BLaER1 (cell line): ENCODE results near the gene ABCC10.
"Not testable (repeated sequence)": the region's sequence is repeated elsewhere in the genome, so short reads cannot be mapped to it uniquely, and the experiment has no call there.

Experiments
- H3K27ac ChIP-seq: shearing (Covaris generic); formaldehyde crosslinking; 2 replicates; pipeline ENCODE4 v1.8.1; 2022
- H3K27me3 ChIP-seq: shearing (Covaris generic); formaldehyde crosslinking; 2 replicates; pipeline ENCODE4 v1.8.1; 2022
- H3K36me3 ChIP-seq: shearing (Covaris generic); formaldehyde crosslinking; 2 replicates; pipeline ENCODE4 v1.8.1; 2022
- H3K4me1 ChIP-seq: shearing (Covaris generic); formaldehyde crosslinking; 2 replicates; pipeline ENCODE4 v1.8.1; 2022
- H3K4me2 ChIP-seq: shearing (Covaris generic); formaldehyde crosslinking; 2 replicates; pipeline ENCODE4 v1.8.1; 2022
- H3K4me3 ChIP-seq: shearing (Covaris generic); formaldehyde crosslinking; 2 replicates; pipeline ENCODE4 v1.8.1; 2022
- H3K9ac ChIP-seq: shearing (Covaris generic); formaldehyde crosslinking; 2 replicates; pipeline ENCODE4 v1.8.1; 2022
- H3K9me3 ChIP-seq: shearing (Covaris generic); formaldehyde crosslinking; 2 replicates; pipeline ENCODE4 v1.8.1; 2022
- H4K20me1 ChIP-seq: shearing (Covaris generic); formaldehyde crosslinking; 2 replicates; pipeline ENCODE4 v1.8.1; 2022
- Cebpa-rat ChIP-seq: shearing (Covaris generic); IDR thresholded peaks from 2 replicates; pipeline ENCODE4 v1.8.1; 2022

ABCC10 gene

GRCh38 chr6:43427406-43428111, at the start of gene ABCC10:
Gene ABCC10 (plus strand): TSS chr6:43427541. CDS start chr6:43427979, 438 bp downstream.
- H3K4me2 ChIP-seq: peak within 1 kb of the TSS; percentile 86
- H3K4me1 ChIP-seq: peaks cover 26% of the 10 kb centered on the region
- peaks cover 8% of the 10 kb centered on the region for H3K36me3 ChIP-seq
- H3K27me3 ChIP-seq: no peaks in the 10 kb centered on the region
- H3K4me3 ChIP-seq: peak within 1 kb of the TSS; percentile 75
- H3K9me3 ChIP-seq: peaks cover 9% of the 10 kb centered on the region; the same call in 1 of the 2 replicates
- peak within 1 kb of the TSS; percentile 71 for H3K27ac ChIP-seq
- H3K9ac ChIP-seq: peak within 1 kb of the TSS; percentile 83
- peaks cover 7% of the 10 kb centered on the region for H4K20me1 ChIP-seq
- no peak for TF ChIP-seq Cebpa-rat

DNA sequence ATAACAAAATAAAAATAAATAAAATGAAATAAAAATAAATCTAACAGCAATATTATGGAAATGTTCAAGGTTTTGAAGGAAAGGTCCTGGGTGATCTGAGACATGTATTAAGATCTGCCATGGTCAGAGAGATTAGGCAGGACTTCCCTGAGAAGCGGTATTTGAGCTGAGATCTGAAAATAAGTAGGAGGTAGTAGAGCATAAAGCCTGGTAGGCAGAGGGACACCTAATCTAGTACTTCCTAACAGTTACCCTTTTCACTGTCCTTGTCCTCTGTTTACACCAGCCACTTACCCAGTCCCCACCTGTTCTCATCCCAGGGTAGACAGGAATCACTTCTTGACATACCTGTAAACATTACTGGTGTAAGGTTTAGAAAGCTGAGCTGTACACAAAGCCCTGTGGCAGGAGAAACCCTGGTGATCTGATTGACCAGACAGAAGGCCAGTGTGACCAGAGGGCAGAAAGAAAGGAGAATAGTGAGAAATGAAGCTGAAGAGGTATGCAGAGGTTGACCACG, 49.6 kb upstream of the ABCC10 start:
- H3K9ac ChIP-seq: no peak overlapping the region
- H3K4me2 ChIP-seq: peak overlapping the region; percentile 6; the same call in 1 of the 2 replicates
- H3K4me3 ChIP-seq: no peak overlapping the region
- no peaks in the 10 kb centered on the region for H3K9me3 ChIP-seq
- no peaks in the 10 kb centered on the region for H3K36me3 ChIP-seq
- H3K4me1 ChIP-seq: peaks cover 32% of the 10 kb centered on the region
- H3K27me3 ChIP-seq: peaks cover 42% of the 10 kb centered on the region
- H4K20me1 ChIP-seq: no peaks in the 10 kb centered on the region
- no peak for TF ChIP-seq Cebpa-rat
- no peak overlapping the region for H3K27ac ChIP-seq

DNA sequence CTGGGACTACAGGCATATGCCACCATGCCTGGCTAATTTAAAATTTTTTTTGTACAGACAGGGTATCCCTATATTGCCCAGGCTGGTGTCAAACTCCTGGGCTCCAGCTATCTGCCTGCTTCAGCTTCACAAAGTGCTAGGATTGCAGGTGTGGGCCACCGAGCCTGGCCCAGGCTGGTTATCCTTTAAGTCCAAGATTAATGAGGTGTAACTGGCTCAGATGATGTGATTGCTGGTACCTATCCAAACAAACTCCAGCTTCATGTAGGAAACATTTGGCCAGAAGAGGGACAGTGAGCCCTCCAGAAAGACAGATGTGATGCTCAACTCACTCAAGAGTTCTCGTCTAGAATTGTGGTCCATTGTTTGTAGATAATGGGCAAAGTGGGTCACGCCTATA, 48.7 kb upstream of the ABCC10 start:
- no peak overlapping the region for H3K9ac ChIP-seq
- peaks cover 47% of the 10 kb centered on the region for H3K27me3 ChIP-seq
- no peak for TF ChIP-seq Cebpa-rat
- H3K4me1 ChIP-seq: peaks cover 32% of the 10 kb centered on the region
- H3K4me3 ChIP-seq: no peak overlapping the region
- no peaks in the 10 kb centered on the region for H3K9me3 ChIP-seq
- no peak overlapping the region for H3K27ac ChIP-seq
- H4K20me1 ChIP-seq: peaks cover 6% of the 10 kb centered on the region; the same call in 1 of the 2 replicates
- peak overlapping the region; percentile 6; the same call in 1 of the 2 replicates for H3K4me2 ChIP-seq
- no peaks in the 10 kb centered on the region for H3K36me3 ChIP-seq

DNA sequence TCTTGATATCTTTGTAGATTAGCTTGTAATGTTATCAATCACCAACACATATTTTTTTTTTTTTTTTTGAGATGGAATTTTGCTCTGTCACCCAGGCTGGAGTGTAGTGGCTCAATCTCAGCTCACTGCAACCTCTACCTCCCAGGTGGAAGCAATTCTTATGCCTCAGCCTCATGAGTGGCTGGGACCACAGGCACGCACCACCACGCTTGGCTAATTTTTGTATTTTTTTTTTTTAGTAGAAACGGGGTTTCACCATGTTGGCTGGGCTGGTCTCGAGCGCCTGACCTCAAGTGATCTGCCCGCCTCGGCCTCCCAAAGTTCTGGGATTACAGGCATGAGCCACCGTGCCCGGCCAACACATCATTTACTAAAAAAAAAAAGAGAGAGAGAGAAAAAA, 46.5 kb upstream of the ABCC10 start:
- H3K27ac ChIP-seq, H3K9ac ChIP-seq, H3K4me3 ChIP-seq, H3K9me3 ChIP-seq, H3K36me3 ChIP-seq: not testable (repeated sequence)
- Histone ChIP-seq H3K4me1 (peaks cover 51% of the 10 kb centered on the region), H3K4me2 (peak overlapping the region; percentile 2; the same call in 1 of the 2 replicates), H4K20me1 (peaks cover 16% of the 10 kb centered on the region), H3K27me3 (peaks cover 52% of the 10 kb centered on the region)

GRCh38 chr6:43383021-43383667, 44.2 kb upstream of the ABCC10 start:
- H3K4me2 ChIP-seq: peak overlapping the region; percentile 90
- peaks cover 16% of the 10 kb centered on the region for H4K20me1 ChIP-seq
- no peak overlapping the region for H3K27ac ChIP-seq
- peaks cover 45% of the 10 kb centered on the region for H3K4me1 ChIP-seq
- no peaks in the 10 kb centered on the region for H3K9me3 ChIP-seq
- peaks cover 52% of the 10 kb centered on the region for H3K27me3 ChIP-seq
- no peak overlapping the region for H3K4me3 ChIP-seq
- no peaks in the 10 kb centered on the region for H3K36me3 ChIP-seq
- TF ChIP-seq Cebpa-rat: no peak
- no peak overlapping the region for H3K9ac ChIP-seq

GRCh38 chr6:43386492-43386891, 40.8 kb upstream of the ABCC10 start:
- H3K9ac ChIP-seq: no peak overlapping the region
- H4K20me1 ChIP-seq: peaks cover 16% of the 10 kb centered on the region
- no peak overlapping the region for H3K27ac ChIP-seq
- no peak overlapping the region for H3K4me3 ChIP-seq
- no peak for TF ChIP-seq Cebpa-rat
- peaks cover 58% of the 10 kb centered on the region for H3K4me1 ChIP-seq
- no peak overlapping the region for H3K4me2 ChIP-seq
- H3K9me3 ChIP-seq: no peaks in the 10 kb centered on the region
- no peaks in the 10 kb centered on the region for H3K36me3 ChIP-seq
- peaks cover 31% of the 10 kb centered on the region for H3K27me3 ChIP-seq

GRCh38 chr6:43389730-43390295, 37.5 kb upstream of the ABCC10 start:
- Histone ChIP-seq H3K4me3 (no peak overlapping the region), H3K9me3 (no peaks in the 10 kb centered on the region), H3K36me3 (no peaks in the 10 kb centered on the region), H3K9ac (no peak overlapping the region), H3K27ac (no peak overlapping the region), H3K4me2 (peak overlapping the region; percentile 74), H3K27me3 (peaks cover 36% of the 10 kb centered on the region), H4K20me1 (peaks cover under 1% of the 10 kb centered on the region; the same call in 1 of the 2 replicates), H3K4me1 (peaks cover 48% of the 10 kb centered on the region)
- no peak for TF ChIP-seq Cebpa-rat

DNA sequence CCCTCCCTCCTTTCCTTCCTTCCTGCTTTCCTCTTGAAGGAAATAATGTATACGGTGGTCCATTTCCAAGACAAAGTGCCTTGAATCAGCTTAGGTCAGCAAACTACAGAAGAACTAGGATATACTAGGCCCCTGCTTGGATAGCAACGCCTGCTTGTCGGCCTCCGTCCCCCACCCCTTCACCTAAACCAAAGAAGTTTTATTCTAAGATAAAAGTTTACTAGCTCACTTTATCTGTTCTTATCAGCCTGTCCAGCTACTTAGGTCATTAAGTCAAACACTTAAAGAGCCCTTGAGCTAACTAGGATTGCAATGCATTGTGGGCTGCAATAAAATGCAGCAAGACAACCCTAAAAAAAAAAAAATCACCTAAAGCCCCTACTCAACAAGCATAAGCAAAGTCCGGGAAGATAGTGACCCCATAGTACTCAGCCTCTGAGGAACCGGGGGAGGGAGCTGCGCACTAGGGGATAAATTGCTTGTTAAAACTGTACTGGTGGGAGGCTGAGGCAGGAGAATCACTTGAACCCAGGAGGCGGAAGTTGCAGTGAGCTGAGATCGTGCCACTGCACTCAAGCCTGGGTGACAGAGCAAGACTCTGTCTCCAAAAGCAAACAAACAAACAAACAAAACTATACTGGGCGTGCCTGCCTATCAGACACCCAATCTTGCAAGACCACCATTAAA, 36.4 kb upstream of the ABCC10 start:
- peak overlapping the region; percentile 74 for H3K4me2 ChIP-seq

GRCh38 chr6:43391440-43392031, 35.8 kb upstream of the ABCC10 start:
- no peak for TF ChIP-seq Cebpa-rat
- H3K9ac ChIP-seq: no peak overlapping the region

More for the DNA sequence above, 36.4 kb upstream of the ABCC10 start:
- H3K27ac ChIP-seq, H3K9ac ChIP-seq, H3K4me3 ChIP-seq, H3K9me3 ChIP-seq, H4K20me1 ChIP-seq, H3K36me3 ChIP-seq: not testable (repeated sequence)
- peaks cover 31% of the 10 kb centered on the region for H3K27me3 ChIP-seq
- H3K4me1 ChIP-seq: peaks cover 41% of the 10 kb centered on the region

DNA sequence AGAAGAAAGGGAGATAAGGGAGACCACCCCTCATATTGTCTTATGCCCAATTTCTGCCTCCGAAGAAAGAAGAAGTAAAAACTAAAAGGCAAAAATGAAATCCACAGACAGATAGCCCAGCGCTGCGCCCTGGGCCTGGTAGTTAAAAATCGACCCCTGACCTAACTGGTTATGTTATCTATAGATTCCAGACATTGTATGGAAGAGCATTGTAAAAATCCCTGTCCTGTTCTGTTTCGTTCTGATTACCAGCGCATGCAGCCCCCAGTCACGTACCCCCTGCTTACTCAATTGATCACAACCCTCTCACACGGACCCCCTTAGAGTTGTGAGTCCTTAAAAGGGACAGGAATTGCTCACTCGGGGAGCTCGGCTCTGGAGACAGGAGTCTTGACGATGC, 34.2 kb upstream of the ABCC10 start:
- peaks cover 41% of the 10 kb centered on the region for H3K4me1 ChIP-seq
- H3K36me3 ChIP-seq, H3K27ac ChIP-seq, H3K4me3 ChIP-seq, H3K9ac ChIP-seq, H3K9me3 ChIP-seq, H4K20me1 ChIP-seq: not testable (repeated sequence)
- peaks cover 31% of the 10 kb centered on the region for H3K27me3 ChIP-seq
- H3K4me2 ChIP-seq: peak overlapping the region; percentile 16; the same call in 1 of the 2 replicates

More at GRCh38 chr6:43391440-43392031, 35.8 kb upstream of the ABCC10 start:
- Histone ChIP-seq H3K4me2 (peak overlapping the region; percentile 74), H3K27ac (no peak overlapping the region), H3K36me3 (no peaks in the 10 kb centered on the region), H4K20me1 (no peaks in the 10 kb centered on the region), H3K27me3 (peaks cover 31% of the 10 kb centered on the region), H3K4me1 (peaks cover 41% of the 10 kb centered on the region), H3K4me3 (no peak overlapping the region), H3K9me3 (no peaks in the 10 kb centered on the region)
